GM23248 (cell line): Measurements from ENCODE around the gene KRT82. TPM values are rescaled to one million over a fixed set of nuclear protein-coding genes. Genes with fewer than 3 reads are reported as not detected.

ENCODE experiments used
- DNase-seq: peaks from one replicate; pipeline ENCODE4 v3.0.0-alpha.2; 2015
- H2AFZ ChIP-seq: fragments of 200-600 bp; sonication (generic); 2 replicates; pipeline ENCODE4 v1.6.1; 2016; ENCODE audit warnings: antibody characterized with exemption
- H3F3A ChIP-seq: fragments of 200-600 bp; sonication (generic); 2 replicates; pipeline ENCODE4 v1.6.1; 2016; ENCODE audit warnings: mild to moderate bottlenecking, antibody characterized with exemption, mixed run types; ENCODE audit not compliant: insufficient read depth
- H3K27ac ChIP-seq: fragments of 200-600 bp; sonication (generic); 2 replicates; pipeline ENCODE4 v1.5.1; 2016; ENCODE audit warnings: mild to moderate bottlenecking
- H3K27me3 ChIP-seq: fragments of 200-600 bp; sonication (generic); replicated peaks from 2 replicates; pipeline ENCODE4 v1.6.1; 2016; ENCODE audit warnings: mild to moderate bottlenecking; ENCODE audit not compliant: insufficient read depth
- H3K36me3 ChIP-seq: fragments of 200-600 bp; sonication (generic); 2 replicates; pipeline ENCODE4 v1.6.1; 2016; ENCODE audit warnings: low read depth, mild to moderate bottlenecking
- H3K4me1 ChIP-seq: fragments of 200-600 bp; sonication (generic); 2 replicates; pipeline ENCODE4 v1.6.1; 2016; ENCODE audit warnings: mild to moderate bottlenecking; ENCODE audit not compliant: insufficient read depth
- H3K4me2 ChIP-seq: fragments of 200-600 bp; sonication (generic); one replicate; pipeline ENCODE4 v1.6.1; 2016; ENCODE audit warnings: mild to moderate bottlenecking; ENCODE audit not compliant: unreplicated experiment
- H3K4me3 ChIP-seq: fragments of 200-600 bp; sonication (generic); 2 replicates; pipeline ENCODE4 v1.5.1; 2016; ENCODE audit warnings: mild to moderate bottlenecking
- H3K79me2 ChIP-seq: fragments of 200-600 bp; sonication (generic); 2 replicates; pipeline ENCODE4 v1.6.1; 2016; ENCODE audit warnings: mild to moderate bottlenecking; ENCODE audit not compliant: insufficient read depth
- H3K9ac ChIP-seq: fragments of 200-600 bp; sonication (generic); 2 replicates; pipeline ENCODE4 v1.6.1; 2016; ENCODE audit warnings: mild to moderate bottlenecking
- H3K9me2 ChIP-seq: fragments of 200-600 bp; sonication (generic); 2 replicates; pipeline ENCODE4 v1.6.1; 2016; ENCODE audit warnings: mixed run types, mild to moderate bottlenecking, moderate library complexity; ENCODE audit not compliant: insufficient read depth
- H3K9me3 ChIP-seq: fragments of 200-600 bp; sonication (generic); one replicate; pipeline ENCODE4 v1.6.1; 2017; ENCODE audit warnings: low read depth
- H4K20me1 ChIP-seq: fragments of 200-600 bp; sonication (generic); 2 replicates; pipeline ENCODE4 v1.6.0; 2016; ENCODE audit not compliant: insufficient read depth
- EZH2 ChIP-seq: fragments of 200-600 bp; sonication (generic); IDR thresholded peaks from 2 replicates; pipeline ENCODE4 v1.6.1; 2018; ENCODE audit warnings: antibody characterized with exemption, mild to moderate bottlenecking; ENCODE audit not compliant: insufficient read depth, poor library complexity, severe bottlenecking
- EZH2phosphoT487 ChIP-seq: fragments of 200-600 bp; sonication (generic); IDR thresholded peaks from 2 replicates; pipeline ENCODE4 v1.6.1; 2018; ENCODE audit warnings: antibody characterized with exemption, moderate library complexity, mild to moderate bottlenecking, low read depth; ENCODE audit not compliant: insufficient read depth
- WGBS, 2 experiments: methylation state at CpG; one replicate each; pipeline ENCODE4 v1.1.6; 2015 to 2017; ENCODE audit warnings: low lambda C conversion rate in 2 of 2, low coverage in 1 of 2; ENCODE audit errors: missing lambda C conversion rate in 2 of 2; 5-methylcytosine and 5-hydroxymethylcytosine counted together
- in situ Hi-C: fragments of 300-500 bp; cut with MboI; formaldehyde crosslinking; loops from 2 replicates; pipeline ENCODE4 v1.15.0; 2020
- polyA plus RNA-seq: library from polyadenylated mRNA; unstranded; fragments of >200 nt; fragmentation: Nextera tagmentation; extraction: Ambion mirVana; gene quantifications from 2 replicates; pipeline ENCODE4 v1.2.1, GENCODE V29; 2016
- total RNA-seq: library from RNA; depleted of rRNA; stranded (reverse); fragments of >200 nt; shearing (Covaris generic); gene quantifications from 2 replicates; pipeline ENCODE4 v1.2.3, GENCODE V29; 2014

The KRT82 gene
- total and polyA plus RNA-seq, 2 experiments from 2014 or later = not detected

DNA sequence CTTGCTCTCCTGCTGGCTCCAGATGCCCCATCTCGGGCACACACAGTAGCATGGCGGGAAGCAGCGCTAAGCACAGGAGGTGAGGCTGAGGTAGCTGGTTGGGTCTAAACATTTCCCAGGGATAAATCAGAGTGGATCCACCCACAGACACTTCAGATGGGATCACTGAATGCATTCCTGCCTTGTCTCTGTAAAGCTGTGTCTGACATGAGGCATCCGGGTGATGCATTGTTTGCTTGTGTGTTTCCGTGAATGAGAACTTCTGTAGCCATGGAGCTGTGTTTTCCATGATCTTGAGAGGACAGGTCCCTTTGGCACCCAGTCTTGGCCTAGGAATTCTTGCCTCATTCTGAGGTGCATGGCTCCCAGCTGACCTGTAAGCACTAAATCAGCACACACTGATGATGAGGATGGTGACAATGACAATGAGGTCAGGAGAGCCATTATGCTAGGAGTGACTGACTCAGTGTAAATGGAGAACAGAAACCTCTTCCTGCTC lies 34.7 kb upstream of the KRT82 start:
- Histone ChIP-seq H3F3A (peaks cover 36% of the 10 kb centered on the region), H3K9me3 (no peaks in the 10 kb centered on the region), H2AFZ (no peak overlapping the region), H3K79me2 (no peaks in the 10 kb centered on the region), H3K27ac (peak overlapping the region; percentile 92), H3K9ac (peak overlapping the region; percentile 72), H3K9me2 (no peaks in the 10 kb centered on the region), H3K4me1 (peaks cover 35% of the 10 kb centered on the region), H3K4me2 (peak overlapping the region; percentile 40), H3K36me3 (no peaks in the 10 kb centered on the region), H3K27me3 (no peaks in the 10 kb centered on the region), H4K20me1 (no peaks in the 10 kb centered on the region), H3K4me3 (peak overlapping the region; percentile 6; the same call in 1 of the 2 replicates)
- peak; percentile 93 for DNase-seq
- WGBS, 2 experiments = 55 to 61% methylated on average over 5 of the region's 5 CpGs
- in situ Hi-C loops = no loop called here
- TF ChIP-seq EZH2 = no peak
- no peak for TF ChIP-seq EZH2phosphoT487

DNA sequence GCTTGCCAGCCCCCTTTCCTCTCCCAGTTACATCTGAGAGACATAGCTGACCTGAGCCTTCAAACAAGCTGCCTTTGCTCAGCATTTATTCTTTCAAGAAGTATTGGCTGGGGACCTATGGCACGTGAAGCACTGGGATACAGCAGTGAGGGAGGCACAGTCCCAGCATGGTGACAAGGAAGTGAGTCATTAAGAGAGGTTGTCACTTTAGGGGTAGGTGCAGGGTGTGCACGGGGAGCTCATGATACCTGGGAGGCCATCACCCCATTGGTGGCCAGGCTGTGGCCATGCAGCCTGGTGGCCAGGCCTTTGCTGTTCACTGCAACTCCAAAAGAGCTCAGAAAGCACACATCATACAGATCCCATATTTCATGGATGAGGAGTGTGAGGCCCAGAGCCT lies 33.7 kb upstream of the KRT82 start:
- Histone ChIP-seq H3F3A (peaks cover 39% of the 10 kb centered on the region), H3K4me3 (no peak overlapping the region), H3K27ac (peak overlapping the region; percentile 92), H3K4me1 (peaks cover 35% of the 10 kb centered on the region), H4K20me1 (no peaks in the 10 kb centered on the region), H3K9ac (peak overlapping the region; percentile 61), H2AFZ (no peak overlapping the region), H3K9me3 (no peaks in the 10 kb centered on the region), H3K36me3 (no peaks in the 10 kb centered on the region), H3K4me2 (no peak overlapping the region), H3K9me2 (no peaks in the 10 kb centered on the region), H3K79me2 (no peaks in the 10 kb centered on the region), H3K27me3 (no peaks in the 10 kb centered on the region)
- DNase-seq = no peak
- in situ Hi-C loops = no loop called here
- TF ChIP-seq EZH2phosphoT487 = no peak
- TF ChIP-seq EZH2 = no peak
- WGBS, 2 experiments = 67 to 76% methylated on average over 2 of the region's 2 CpGs

DNA sequence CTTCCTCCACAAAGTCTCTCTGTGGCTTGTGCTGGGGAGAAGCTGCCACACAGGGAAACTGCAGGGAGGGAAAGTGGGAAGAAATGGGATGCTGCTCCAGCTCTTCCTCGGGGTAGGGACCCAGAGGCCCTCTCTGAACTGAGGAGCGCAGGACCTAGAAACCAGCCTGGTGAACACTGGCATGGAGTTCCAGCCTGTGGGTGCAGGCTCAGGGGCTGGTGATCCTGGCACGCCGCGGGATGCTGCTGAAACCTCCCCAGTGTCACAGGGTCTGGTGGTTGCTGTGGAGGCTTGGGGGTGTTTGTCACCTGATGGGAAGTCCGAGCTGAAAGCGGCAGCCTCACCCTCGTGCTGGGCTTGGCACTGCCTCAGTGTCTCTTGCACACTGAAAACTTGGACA lies 33.3 kb upstream of the KRT82 start:
- TF ChIP-seq EZH2phosphoT487 = no peak
- 73 to 78% methylated on average over 7 to 8 of the region's 8 CpGs for WGBS, 2 experiments

DNA sequence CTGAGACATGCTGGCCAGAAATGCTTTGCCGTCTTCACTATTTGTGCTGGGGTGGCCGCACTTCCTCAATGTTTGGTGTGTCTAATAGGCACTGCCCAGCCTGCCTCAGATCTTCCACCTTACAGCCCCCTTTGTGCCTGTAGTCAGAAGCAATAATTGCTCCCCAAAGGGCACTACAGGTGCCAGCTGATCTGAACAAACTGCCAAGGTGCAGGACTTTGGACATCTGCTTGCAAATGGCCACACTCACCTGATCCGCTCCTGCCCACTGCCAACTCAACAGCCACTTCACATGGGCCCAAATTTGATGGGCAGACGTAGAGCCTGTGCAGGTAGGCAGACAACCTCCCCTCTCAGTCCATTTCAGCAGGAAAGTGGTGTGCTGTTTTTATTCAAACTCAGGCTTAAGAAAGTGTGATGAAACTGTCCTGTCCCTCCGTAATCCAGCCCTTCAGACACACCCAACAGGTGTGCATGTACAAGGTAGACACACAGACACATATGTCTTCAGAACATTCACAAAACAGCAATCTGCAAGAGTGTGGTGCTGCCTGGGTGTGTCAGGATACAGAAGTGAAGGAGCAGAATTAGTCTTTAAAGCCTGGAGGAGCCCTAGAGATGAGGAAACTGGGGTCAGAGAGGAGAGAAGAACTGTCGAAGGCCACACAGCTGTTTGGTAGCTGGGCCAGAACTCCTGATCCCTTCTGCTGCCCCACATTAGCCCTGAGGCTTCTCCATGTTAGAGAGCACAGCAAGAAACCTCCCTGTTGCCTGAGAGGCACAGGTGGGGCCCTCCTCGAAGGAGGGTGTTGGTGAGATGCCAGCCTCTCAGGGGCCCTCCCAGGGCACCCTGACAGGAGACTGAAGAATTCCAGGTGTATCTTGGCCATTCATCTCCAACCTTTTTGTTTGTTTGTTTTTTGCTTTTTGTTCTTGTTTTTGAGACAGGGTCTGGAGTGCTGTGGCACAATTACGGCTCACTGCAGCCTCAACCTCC lies 32.5 kb upstream of the KRT82 start:
- no peaks in the 10 kb centered on the region for H3K36me3 ChIP-seq
- no peak overlapping the region for H2AFZ ChIP-seq
- H3K4me3 ChIP-seq = no peak overlapping the region
- H3K9me2 ChIP-seq = no peaks in the 10 kb centered on the region
- H3F3A ChIP-seq = peaks cover 39% of the 10 kb centered on the region
- H3K9ac ChIP-seq = no peak overlapping the region
- H3K9me3 ChIP-seq = no peaks in the 10 kb centered on the region
- no peak for TF ChIP-seq EZH2
- no peak for TF ChIP-seq EZH2phosphoT487
- H3K27me3 ChIP-seq = no peaks in the 10 kb centered on the region
- no peaks in the 10 kb centered on the region for H3K79me2 ChIP-seq
- no peak for DNase-seq
- H3K4me1 ChIP-seq = peaks cover 35% of the 10 kb centered on the region
- in situ Hi-C loops = no loop called here
- no peak overlapping the region for H3K27ac ChIP-seq
- WGBS, 2 experiments = 93% methylated on average over 8 of the region's 8 CpGs
- H4K20me1 ChIP-seq = no peaks in the 10 kb centered on the region
- H3K4me2 ChIP-seq = no peak overlapping the region

More for the DNA sequence above, 33.3 kb upstream of the KRT82 start:
- H3K4me1 ChIP-seq = peaks cover 35% of the 10 kb centered on the region
- no peak overlapping the region for H2AFZ ChIP-seq
- no peaks in the 10 kb centered on the region for H3K9me2 ChIP-seq
- H3K27me3 ChIP-seq = no peaks in the 10 kb centered on the region
- H3F3A ChIP-seq = peaks cover 41% of the 10 kb centered on the region
- H3K9ac ChIP-seq = no peak overlapping the region
- in situ Hi-C loops = no loop called here
- no peaks in the 10 kb centered on the region for H3K9me3 ChIP-seq
- no peaks in the 10 kb centered on the region for H3K79me2 ChIP-seq
- no peak for DNase-seq
- H3K36me3 ChIP-seq = no peaks in the 10 kb centered on the region
- no peak overlapping the region for H3K4me3 ChIP-seq
- H3K27ac ChIP-seq = no peak overlapping the region
- no peak overlapping the region for H3K4me2 ChIP-seq
- H4K20me1 ChIP-seq = no peaks in the 10 kb centered on the region
